Measurements from ENCODE around the gene CHCHD6. TPM values are rescaled to one million over a fixed set of nuclear protein-coding genes. Genes with fewer than 3 reads are reported as not detected.

The CHCHD6 gene
- total RNA-seq, 2 donors from 2014 or later, result 23.6 to 34.4 TPM

DNA sequence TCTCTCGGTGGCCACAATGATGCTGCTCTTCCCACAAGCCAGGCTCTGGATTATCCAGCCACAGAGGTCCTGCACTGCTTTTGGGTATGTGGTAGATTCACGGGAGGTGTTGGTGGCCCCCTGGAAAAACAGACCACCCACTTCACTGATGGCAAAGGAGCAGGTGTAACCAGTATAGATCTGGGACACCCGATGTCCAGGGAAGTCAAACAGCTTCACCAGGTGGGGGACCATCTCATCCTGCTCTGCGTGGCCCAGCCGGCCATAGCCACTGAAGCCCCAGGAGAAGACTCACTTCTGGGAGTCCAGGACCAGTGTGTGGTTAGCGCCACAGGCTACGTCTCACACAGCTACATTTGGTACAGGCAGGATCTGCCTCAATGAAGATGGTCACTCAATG, 62.6 kb downstream of the CHCHD6 start:
- Histone ChIP-seq H3K4me1 (ENCODE audit: control insufficient read depth, insufficient read depth, low read length) (no peaks in the 10 kb centered on the region), H3K27ac (ENCODE audit: low read depth, low read length) (no peak overlapping the region), H3K9ac (ENCODE audit: extremely low read depth, low read length, poor library complexity, severe bottlenecking) (no peak overlapping the region), H3K27me3 (ENCODE audit: control insufficient read depth, insufficient read depth, low read length, poor library complexity, severe bottlenecking) (no peaks in the 10 kb centered on the region), H3K36me3 (ENCODE audit: control insufficient read depth, insufficient read depth, low read length) (no peaks in the 10 kb centered on the region), H3K4me3 (ENCODE audit: low read length) (no peak overlapping the region), H3K9me3 (ENCODE audit: control insufficient read depth, low read length) (peaks cover 17% of the 10 kb centered on the region)
- TF ChIP-seq CTCF (conservative IDR thresholded peaks at IDR 0.05), result no peak
- peaks cover 12% of the 10 kb centered on the region for H3K4me1 Mint-ChIP-seq
- peaks cover 26% of the 10 kb centered on the region for H3K36me3 Mint-ChIP-seq (ENCODE audit: low read depth)
- peaks cover 18% of the 10 kb centered on the region for H3K9me3 Mint-ChIP-seq
- no peaks in the 10 kb centered on the region for H3K27me3 Mint-ChIP-seq (ENCODE audit: insufficient read depth)
- WGBS, 2 experiments (ENCODE audit: insufficient coverage in 1 of 2, insufficient read length in 1 of 2), result 94 to 100% methylated on average over 5 to 7 of the region's 7 CpGs
- no peak for DNase-seq
- no peak overlapping the region for H3K27ac Mint-ChIP-seq
- no peak overlapping the region for H3K4me3 Mint-ChIP-seq

DNA sequence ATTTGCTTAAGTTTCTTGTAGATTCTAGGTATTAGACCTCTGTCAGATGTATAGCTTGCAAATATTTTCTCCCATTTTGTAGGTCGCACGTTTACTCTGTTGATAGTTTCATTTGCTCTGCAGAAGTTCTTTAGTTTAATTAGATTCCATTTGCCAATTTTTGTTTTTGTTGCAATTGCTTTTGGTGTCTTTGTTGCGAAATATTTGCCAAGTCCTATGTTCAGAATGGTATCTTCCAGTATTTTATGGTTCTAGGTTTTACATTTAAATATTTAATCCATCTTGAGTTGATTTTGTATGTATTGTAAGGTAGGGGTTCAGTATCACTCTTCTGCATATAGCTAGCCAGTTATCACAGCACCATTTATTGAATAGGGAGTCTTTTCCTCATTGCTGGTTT, 64.9 kb downstream of the CHCHD6 start:
- no peak overlapping the region for H3K27ac Mint-ChIP-seq
- peaks cover 18% of the 10 kb centered on the region for H3K4me1 Mint-ChIP-seq
- no peak overlapping the region for H3K4me3 Mint-ChIP-seq
- Histone ChIP-seq H3K27me3 (ENCODE audit: control insufficient read depth, insufficient read depth, low read length, poor library complexity, severe bottlenecking) (no peaks in the 10 kb centered on the region), H3K9me3 (ENCODE audit: control insufficient read depth, low read length) (peaks cover 20% of the 10 kb centered on the region), H3K9ac (ENCODE audit: extremely low read depth, low read length, poor library complexity, severe bottlenecking) (no peak overlapping the region), H3K27ac (ENCODE audit: low read depth, low read length) (no peak overlapping the region), H3K4me1 (ENCODE audit: control insufficient read depth, insufficient read depth, low read length) (no peaks in the 10 kb centered on the region), H3K4me3 (ENCODE audit: low read length) (no peak overlapping the region), H3K36me3 (ENCODE audit: control insufficient read depth, insufficient read depth, low read length) (no peaks in the 10 kb centered on the region)
- H3K9me3 Mint-ChIP-seq, result peaks cover 26% of the 10 kb centered on the region
- 96% methylated on average over 3 of the region's 3 CpGs; no CpG with 5 or more reads in 1 of the 2 experiments for WGBS, 2 experiments (ENCODE audit: insufficient coverage in 1 of 2, insufficient read length in 1 of 2)
- H3K36me3 Mint-ChIP-seq (ENCODE audit: low read depth), result peaks cover 26% of the 10 kb centered on the region
- no peaks in the 10 kb centered on the region for H3K27me3 Mint-ChIP-seq (ENCODE audit: insufficient read depth)
- TF ChIP-seq CTCF (conservative IDR thresholded peaks at IDR 0.05), result no peak
- DNase-seq, result no peak

DNA sequence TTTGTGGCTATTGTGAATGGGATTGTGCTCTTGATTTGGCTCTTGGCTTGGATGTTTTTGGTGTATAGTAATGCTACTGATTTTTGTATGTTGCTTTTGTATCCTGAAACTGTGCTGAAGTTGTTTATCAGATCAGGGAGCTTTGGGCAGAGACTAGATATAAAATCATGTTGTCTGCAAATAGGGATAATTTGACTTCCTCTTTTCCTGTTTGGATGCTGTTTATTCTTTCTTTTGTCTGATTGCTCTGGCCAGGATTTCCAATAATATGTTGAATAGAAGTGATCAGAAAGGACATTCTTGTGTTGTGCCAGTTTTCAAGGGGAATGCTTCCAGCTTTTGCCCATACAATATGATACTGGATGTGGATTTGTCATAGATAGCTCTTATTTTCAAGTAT, 66.1 kb downstream of the CHCHD6 start:
- Histone ChIP-seq H3K4me1 (ENCODE audit: control insufficient read depth, insufficient read depth, low read length) (no peaks in the 10 kb centered on the region), H3K36me3 (ENCODE audit: control insufficient read depth, insufficient read depth, low read length) (no peaks in the 10 kb centered on the region), H3K27ac (ENCODE audit: low read depth, low read length) (no peak overlapping the region), H3K27me3 (ENCODE audit: control insufficient read depth, insufficient read depth, low read length, poor library complexity, severe bottlenecking) (no peaks in the 10 kb centered on the region), H3K9me3 (ENCODE audit: control insufficient read depth, low read length) (peaks cover 20% of the 10 kb centered on the region), H3K9ac (ENCODE audit: extremely low read depth, low read length, poor library complexity, severe bottlenecking) (no peak overlapping the region), H3K4me3 (ENCODE audit: low read length) (no peak overlapping the region)
- H3K36me3 Mint-ChIP-seq (ENCODE audit: low read depth), result peaks cover 26% of the 10 kb centered on the region
- H3K4me1 Mint-ChIP-seq, result peaks cover 14% of the 10 kb centered on the region
- peaks cover 26% of the 10 kb centered on the region for H3K9me3 Mint-ChIP-seq
- H3K27me3 Mint-ChIP-seq (ENCODE audit: insufficient read depth), result no peaks in the 10 kb centered on the region
- no peak for DNase-seq
- TF ChIP-seq CTCF (conservative IDR thresholded peaks at IDR 0.05), result no peak
- no peak overlapping the region for H3K27ac Mint-ChIP-seq
- no peak overlapping the region for H3K4me3 Mint-ChIP-seq
